NB4 (cell line): Measurements from ENCODE around the gene EAF1.
"Not testable (repeated sequence)": the region's sequence is repeated elsewhere in the genome, so short reads cannot be mapped to it uniquely, and the experiment has no call there.

Experiments used
- DNase-seq: peaks from one replicate; pipeline ENCODE4 v3.0.0; 2010; ENCODE audit warnings: low read depth
- H3K4me3 ChIP-seq: one replicate; pipeline ENCODE4 v1.5.1; 2011; ENCODE audit warnings: mild to moderate bottlenecking, low read depth, low read length, moderate library complexity
- CTCF ChIP-seq: IDR thresholded peaks from one replicate; pipeline ENCODE4 v1.5.1; 2012; ENCODE audit warnings: low read depth, low read length
- MAX ChIP-seq: IDR thresholded peaks from 2 replicates; pipeline ENCODE4 v1.6.1; 2011; ENCODE audit warnings: low read depth, low read length
- MYC ChIP-seq: IDR thresholded peaks from 2 replicates; pipeline ENCODE4 v1.6.1; 2011; ENCODE audit warnings: low read depth, low read length
- POLR2A ChIP-seq: IDR thresholded peaks from 2 replicates; pipeline ENCODE4 v1.6.1; 2011; ENCODE audit warnings: mild to moderate bottlenecking; ENCODE audit not compliant: insufficient read length; ENCODE audit errors: extremely low read depth

EAF1 gene

GRCh38 chr3:15385901-15386653, 41.3 kb upstream of the EAF1 start:
- no peak for TF ChIP-seq CTCF
- TF ChIP-seq MAX: no peak
- no peak for TF ChIP-seq POLR2A
- no peak for TF ChIP-seq MYC
- H3K4me3 ChIP-seq: no peak overlapping the region
- DNase-seq: no peak

GRCh38 chr3:15386654-15386955, 40.8 kb upstream of the EAF1 start:
- H3K4me3 ChIP-seq, DNase-seq: not testable (repeated sequence)

- DNase-seq: no peak
- H3K4me3 ChIP-seq: no peak overlapping the region
- TF ChIP-seq POLR2A: no peak
- TF ChIP-seq MAX: no peak
- TF ChIP-seq MYC: no peak
- no peak for TF ChIP-seq CTCF
These were observed 40.2 kb upstream of the EAF1 start for GRCh38 chr3:15387171-15387581.

GRCh38 chr3:15387735-15388134, 39.7 kb upstream of the EAF1 start:
- TF ChIP-seq CTCF: no peak
- no peak for TF ChIP-seq MAX
- no peak for TF ChIP-seq POLR2A
- no peak for TF ChIP-seq MYC
- no peak overlapping the region for H3K4me3 ChIP-seq
- no peak for DNase-seq

GRCh38 chr3:15388335-15388734, 39.1 kb upstream of the EAF1 start:
- H3K4me3 ChIP-seq, DNase-seq: not testable (repeated sequence)

GRCh38 chr3:15390460-15390859, 36.9 kb upstream of the EAF1 start:
- no peak overlapping the region for H3K4me3 ChIP-seq
- DNase-seq: no peak
- no peak for TF ChIP-seq MYC
- no peak for TF ChIP-seq MAX
- no peak for TF ChIP-seq POLR2A
- TF ChIP-seq CTCF: no peak

- H3K4me3 ChIP-seq: no peak overlapping the region
- no peak for TF ChIP-seq POLR2A
- no peak for TF ChIP-seq CTCF
- no peak for TF ChIP-seq MYC
- no peak for TF ChIP-seq MAX
- no peak for DNase-seq
These were observed 36.4 kb upstream of the EAF1 start for GRCh38 chr3:15391007-15391406.

- not testable (repeated sequence) for DNase-seq, H3K4me3 ChIP-seq
These were observed 34.1 kb upstream of the EAF1 start for GRCh38 chr3:15393252-15393651.

- not testable (repeated sequence) for H3K4me3 ChIP-seq, DNase-seq
These were observed 28.7 kb upstream of the EAF1 start for GRCh38 chr3:15398731-15399133.
